GM21723 (cell line): ENCODE results near the gene GPALPP1.
"Not testable (repeated sequence)": the region's sequence is repeated elsewhere in the genome, so short reads cannot be mapped to it uniquely, and the experiment has no call there.

ENCODE experiments used
- ATAC-seq: cut with Tn5 transposase; IDR thresholded peaks from one replicate; pipeline ENCODE4 v1.9.1; 2021; ENCODE audit warnings: mild to moderate bottlenecking, moderate library complexity; ENCODE audit not compliant: unreplicated experiment

The GPALPP1 gene

DNA sequence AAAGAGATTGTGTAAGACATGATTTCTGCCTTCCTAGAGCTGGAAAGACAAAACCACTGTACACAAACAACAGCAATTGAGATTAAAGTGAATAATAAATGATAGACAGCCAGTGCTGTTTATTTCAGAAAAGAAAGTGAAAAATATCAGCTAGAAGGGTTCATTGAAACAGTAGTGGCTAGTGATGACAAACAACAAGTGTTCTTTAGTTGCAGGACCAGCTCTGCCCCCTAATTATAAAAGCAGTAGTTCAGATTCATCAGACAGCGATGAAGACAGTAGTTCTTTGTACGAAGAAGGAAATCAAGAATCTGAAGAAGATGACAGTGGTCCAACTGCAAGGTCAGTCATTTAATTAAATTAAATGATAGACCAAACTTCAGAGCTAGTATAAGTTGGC lies 14.8 kb downstream of the GPALPP1 start:
- no peak for ATAC-seq

DNA sequence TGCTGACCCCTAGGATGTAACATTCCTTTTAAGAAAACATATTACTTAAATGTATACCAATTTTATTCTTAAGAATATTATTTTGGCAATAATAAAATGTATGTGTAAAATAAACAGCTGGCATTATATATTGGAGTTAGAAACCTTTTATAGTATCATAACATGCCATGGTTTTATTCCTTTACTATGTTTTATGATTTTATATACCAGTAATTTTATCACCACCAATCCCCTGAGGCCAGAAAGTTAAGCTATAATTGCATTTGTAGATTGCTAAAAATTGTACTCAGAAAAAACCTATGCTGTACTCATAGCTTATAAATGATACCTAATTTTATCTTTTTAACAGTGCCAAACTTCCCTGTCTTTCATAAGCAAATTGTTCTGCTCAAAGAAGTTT lies 17.9 kb downstream of the GPALPP1 start:
- no peak for ATAC-seq

DNA sequence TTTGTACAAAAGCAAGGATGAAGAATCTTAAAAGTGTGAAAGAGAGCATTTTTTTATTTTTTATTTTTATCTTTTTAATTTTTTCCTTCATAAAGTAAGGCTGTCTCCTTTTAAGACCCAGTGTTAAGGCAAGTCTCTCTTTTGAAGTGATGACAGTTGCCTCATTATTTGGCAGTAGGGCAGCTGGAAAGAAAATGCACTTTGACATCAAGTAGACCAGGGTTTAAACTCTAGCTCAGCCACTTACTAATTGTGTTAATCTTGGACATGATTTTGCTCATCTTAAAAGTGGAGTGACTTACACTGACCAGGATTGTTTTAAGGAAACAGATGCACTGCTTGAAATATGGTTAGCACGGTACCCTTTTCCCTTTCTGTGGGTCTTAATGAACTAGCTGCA lies 18.5 kb downstream of the GPALPP1 start:
- no peak for ATAC-seq

- no peak for ATAC-seq
Measured at GRCh38 chr13:45011198-45011597, 21.9 kb downstream of the GPALPP1 start.

DNA sequence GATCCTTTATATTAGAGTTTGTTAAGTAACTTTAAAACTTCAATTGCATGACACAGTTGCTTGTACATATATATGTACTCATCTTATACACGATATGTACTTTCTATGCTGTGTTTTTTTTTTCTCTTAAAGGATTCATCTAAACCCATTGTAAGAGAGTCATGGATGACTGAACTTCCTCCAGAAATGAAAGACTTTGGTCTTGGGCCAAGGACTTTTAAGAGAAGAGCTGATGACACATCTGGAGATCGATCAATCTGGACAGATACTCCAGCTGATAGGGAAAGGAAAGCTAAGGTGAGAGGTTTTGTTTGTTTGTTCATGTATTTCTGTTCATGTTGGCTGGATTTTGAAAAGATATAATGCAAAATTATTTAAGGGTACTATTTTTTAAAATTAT lies 26.0 kb downstream of the GPALPP1 start:
- ATAC-seq = no peak

- no peak for ATAC-seq
Measured at GRCh38 chr13:45016792-45017425, 27.6 kb downstream of the GPALPP1 start.

- not testable (repeated sequence) for ATAC-seq
Measured at GRCh38 chr13:45019981-45020380, 30.6 kb downstream of the GPALPP1 start.

DNA sequence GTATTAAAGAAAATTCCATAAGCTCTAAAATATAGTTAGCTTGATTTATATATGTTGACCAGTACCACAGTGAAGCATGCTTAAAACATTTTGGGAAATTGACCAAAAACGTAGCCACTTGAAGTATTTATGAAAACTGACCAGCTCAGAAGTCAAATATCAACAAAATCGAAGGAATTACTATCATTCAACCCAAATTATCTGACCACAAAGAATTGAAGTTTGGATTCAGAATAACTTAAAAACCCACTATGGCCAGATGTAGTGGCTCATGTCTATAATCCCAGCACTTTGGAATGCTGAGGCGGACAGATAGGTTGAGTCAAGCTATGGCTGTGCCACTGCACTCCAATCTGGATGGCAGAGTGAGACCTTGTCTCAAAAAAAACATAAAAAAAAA lies 31.9 kb downstream of the GPALPP1 start:
- ATAC-seq = no peak

DNA sequence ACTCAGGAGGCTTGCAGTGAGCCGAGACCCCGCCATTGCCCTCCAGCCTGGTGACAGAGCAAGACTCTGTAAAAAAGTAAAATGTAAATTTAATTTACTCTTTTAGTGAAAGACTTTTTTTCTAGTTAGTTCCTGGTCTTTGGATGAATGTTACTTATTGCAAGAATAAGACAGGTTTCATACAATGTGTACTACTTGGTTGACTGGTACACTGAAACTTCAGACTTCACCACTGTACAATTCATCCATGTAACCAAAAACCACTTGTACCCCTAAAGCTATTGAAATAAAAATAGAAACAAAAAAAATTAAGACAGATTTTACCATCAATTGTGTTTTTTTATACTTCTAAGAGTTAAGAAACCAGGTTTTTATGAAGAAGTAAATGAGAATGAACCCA lies 35.5 kb downstream of the GPALPP1 start:
- ATAC-seq = no peak

GRCh38 chr13:45034342-45034741 lies 45.0 kb downstream of the GPALPP1 start:
- no peak for ATAC-seq

- ATAC-seq = no peak
Measured at GRCh38 chr13:45036206-45036605, 46.9 kb downstream of the GPALPP1 start.

DNA sequence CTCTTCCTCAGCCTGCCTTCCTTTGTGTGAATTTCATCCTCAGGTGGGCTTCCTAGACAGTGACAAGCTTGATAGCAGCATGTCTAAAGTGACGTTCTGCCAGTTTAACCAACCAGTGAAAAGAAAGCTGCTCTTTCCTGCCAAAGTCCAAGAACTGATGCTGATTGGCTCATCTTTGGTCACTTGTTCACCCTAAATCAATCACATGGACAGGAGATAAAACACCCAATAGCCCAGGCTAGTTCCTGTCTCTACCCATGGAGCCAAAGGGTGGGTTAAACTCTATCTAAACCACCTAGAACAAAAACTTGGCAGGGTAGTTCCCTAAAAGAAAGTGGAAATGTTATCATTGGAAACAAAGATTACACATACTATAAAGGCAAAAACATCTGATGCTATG lies 50.8 kb downstream of the GPALPP1 start:
- ATAC-seq = no peak

GRCh38 chr13:45040622-45041021 lies 51.3 kb downstream of the GPALPP1 start:
- ATAC-seq = no peak

DNA sequence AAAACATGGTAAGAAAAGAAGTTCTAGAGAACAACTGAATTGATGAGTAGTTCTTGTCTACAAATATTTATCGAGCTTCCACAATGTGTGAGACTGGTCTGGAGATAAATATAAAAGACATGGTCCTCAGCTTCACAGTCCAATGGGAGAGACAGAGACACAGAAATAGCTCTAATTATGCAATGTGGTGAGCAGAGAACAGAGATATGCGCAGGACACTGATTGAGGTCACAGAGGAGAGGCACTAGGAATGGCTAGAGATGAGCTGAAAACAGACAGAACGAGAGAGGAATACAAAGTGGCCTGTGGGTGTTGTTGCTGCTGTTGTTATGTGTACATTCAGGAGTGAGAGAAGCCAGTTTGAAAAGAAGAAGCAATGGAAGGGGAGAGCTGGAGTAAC lies 53.2 kb downstream of the GPALPP1 start:
- no peak for ATAC-seq

- no peak for ATAC-seq
Measured at GRCh38 chr13:45046445-45046844, 57.1 kb downstream of the GPALPP1 start.

GRCh38 chr13:45047394-45048310 lies 58.3 kb downstream of the GPALPP1 start:
- ATAC-seq = peak; percentile 81

DNA sequence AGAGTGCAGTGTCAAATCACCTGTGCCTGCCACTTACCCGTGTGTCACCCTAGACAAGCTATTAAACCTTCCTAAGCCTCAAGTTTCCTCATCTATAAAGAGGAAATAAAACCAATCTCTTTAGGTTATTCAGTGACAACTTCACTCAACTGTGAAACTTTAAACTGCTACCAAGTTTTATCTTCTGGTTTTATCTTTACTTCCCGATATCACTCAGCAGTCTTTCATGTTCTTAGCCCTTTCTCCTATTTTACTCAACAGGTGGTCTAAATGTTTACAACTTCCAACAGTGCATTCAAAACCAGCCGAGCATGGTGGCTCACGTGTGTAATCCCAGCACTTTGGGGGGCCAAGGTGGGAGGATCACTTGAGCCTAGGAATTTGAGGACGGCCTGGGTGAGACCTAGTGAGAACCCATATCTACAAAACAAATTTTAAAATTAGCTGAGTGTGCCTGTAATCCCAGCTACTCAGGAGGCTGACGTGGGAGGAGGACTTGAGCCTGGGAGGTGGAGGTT lies 59.6 kb downstream of the GPALPP1 start:
- no peak for ATAC-seq

DNA sequence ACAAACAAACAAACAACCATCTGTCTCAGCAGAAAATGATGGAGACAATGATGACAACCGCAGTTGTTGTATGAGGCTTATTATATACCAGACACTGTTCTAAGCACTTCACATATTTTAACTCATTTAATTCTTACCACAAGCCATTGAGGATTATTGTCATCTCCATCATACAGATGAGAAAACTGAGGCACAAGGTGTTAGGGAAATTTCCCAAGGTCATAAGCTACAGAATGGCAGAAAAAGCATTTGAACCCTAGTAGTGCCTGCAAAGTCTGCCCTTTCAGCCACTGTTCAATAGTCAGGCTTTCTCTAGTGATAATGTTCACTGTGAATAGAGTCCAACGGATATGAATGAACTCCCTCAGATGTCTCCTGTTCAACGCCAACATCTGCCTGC lies 60.1 kb downstream of the GPALPP1 start:
- ATAC-seq = no peak

DNA sequence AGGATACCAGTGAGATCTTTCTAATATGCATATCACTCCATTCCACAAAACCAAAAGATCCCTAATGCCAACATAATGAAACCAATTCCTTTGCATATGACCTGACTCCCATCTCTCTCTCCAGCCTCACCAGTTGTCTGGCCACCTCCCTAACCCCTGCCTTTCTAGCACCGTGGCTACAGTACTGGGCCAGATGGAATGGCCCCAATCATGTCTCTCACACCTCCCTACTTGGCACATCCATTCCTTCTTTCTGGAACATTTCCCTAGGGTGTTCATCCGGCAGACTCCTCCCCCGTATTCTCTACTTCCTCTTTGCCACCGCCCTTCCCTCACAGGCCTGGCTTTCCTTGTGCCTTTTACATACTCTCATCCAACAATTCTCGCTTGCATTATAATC lies 62.0 kb downstream of the GPALPP1 start:
- no peak for ATAC-seq

DNA sequence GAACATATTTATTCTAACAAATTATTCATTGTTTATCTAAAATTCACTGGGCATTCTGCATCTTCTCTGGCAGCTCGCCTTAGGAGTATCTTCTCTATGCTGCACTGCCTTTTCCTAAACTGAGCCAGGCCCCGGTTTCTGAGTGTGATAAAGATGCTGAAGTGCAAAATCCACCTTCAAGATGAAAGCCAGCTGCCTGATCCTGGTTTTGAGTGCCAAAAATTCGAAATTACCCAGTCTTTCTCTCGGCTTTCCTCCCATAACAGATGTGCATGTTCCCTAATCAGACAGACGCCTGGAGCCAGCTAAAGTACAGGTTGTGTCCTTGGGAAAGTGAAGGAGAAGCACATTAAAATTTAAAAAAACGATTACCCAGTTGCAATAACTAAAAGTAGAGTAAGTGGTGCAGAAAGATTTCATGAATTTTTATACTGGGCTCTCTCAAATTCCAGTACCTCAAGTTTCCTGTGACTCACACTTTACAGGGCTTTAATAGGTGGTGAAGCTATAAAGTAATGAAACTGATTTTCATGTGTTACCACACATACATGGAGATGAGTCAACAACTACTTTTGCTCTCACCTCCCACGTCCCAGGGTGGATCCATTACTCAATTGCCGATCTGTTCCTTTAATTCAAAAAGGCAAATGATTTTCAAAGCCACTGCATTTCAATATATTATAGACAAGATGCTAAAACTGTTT lies 66.0 kb downstream of the GPALPP1 start:
- ATAC-seq = peak; percentile 88

DNA sequence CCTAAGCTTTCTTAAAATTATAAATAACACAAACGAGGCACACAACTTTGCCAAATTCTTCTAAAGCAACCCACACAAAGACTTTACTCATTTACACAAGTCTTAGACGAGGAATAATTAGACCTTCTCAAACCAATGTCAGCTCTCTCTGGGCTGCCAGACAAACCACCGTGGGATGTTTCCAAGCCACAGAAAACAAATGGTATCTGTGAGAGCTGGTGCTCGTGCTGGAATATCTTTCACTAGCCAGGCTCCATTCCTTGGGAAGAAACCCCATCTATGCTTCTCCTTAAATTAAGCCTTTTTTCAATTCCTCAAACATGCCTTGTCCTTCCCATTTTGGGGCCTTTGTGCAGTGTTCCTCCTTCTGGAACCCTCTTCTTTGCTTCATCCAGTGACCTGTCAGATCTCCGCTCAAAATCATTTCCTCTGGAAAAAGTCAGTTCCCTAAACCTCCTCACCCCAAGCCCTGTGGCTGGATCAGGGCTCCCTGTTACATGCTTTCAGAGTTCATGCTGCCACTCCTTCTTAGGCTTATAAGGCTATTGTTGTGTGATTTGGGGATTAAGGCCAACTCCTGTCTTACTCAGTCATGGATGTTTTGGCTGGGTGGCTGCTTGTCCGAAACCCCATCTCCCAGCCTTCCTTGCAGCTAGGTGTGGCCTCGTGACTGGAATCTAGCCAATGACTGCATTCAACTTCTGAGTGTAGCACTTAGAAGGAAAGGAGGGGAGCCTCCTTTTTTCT lies 66.7 kb downstream of the GPALPP1 start:
- no peak for ATAC-seq
